Measurements from ENCODE around the gene ERBB2. TPM values are rescaled to one million over a fixed set of nuclear protein-coding genes. Genes with fewer than 3 reads are reported as not detected.

ERBB2 gene
- total RNA-seq, 1 donor from 2014 or later: 86.0 TPM

GRCh38 chr17:39765766-39766165 lies 65.9 kb downstream of the ERBB2 start:
- no peak for DNase-seq (ENCODE audit: low spot score)
- Mint-ChIP-seq H3K4me3 (ENCODE audit: unreplicated experiment) (no peak overlapping the region), H3K27ac (ENCODE audit: unreplicated experiment) (no peak overlapping the region), H3K36me3 (ENCODE audit: low read depth) (no peaks in the 10 kb centered on the region), H3K4me1 (ENCODE audit: low read depth) (peaks cover 11% of the 10 kb centered on the region), H3K27me3 (ENCODE audit: low read depth) (peaks cover 28% of the 10 kb centered on the region), H3K9me3 (ENCODE audit: low read depth) (peaks cover 4% of the 10 kb centered on the region)
- TF ChIP-seq CTCF (IDR thresholded peaks at IDR 0.05): no peak

- H3K36me3 Mint-ChIP-seq (ENCODE audit: low read depth): peaks cover 3% of the 10 kb centered on the region
- peaks cover 36% of the 10 kb centered on the region for H3K27me3 Mint-ChIP-seq (ENCODE audit: low read depth)
Observed at GRCh38 chr17:39767147-39767546, 67.3 kb downstream of the ERBB2 start.

GRCh38 chr17:39769974-39770587 lies 70.2 kb downstream of the ERBB2 start:
- Mint-ChIP-seq H3K4me3 (ENCODE audit: unreplicated experiment) (no peak overlapping the region), H3K36me3 (ENCODE audit: low read depth) (peaks cover 3% of the 10 kb centered on the region), H3K27ac (ENCODE audit: unreplicated experiment) (no peak overlapping the region), H3K4me1 (ENCODE audit: low read depth) (no peaks in the 10 kb centered on the region), H3K27me3 (ENCODE audit: low read depth) (peaks cover 50% of the 10 kb centered on the region), H3K9me3 (ENCODE audit: low read depth) (peaks cover 4% of the 10 kb centered on the region)
- no peak for TF ChIP-seq CTCF (IDR thresholded peaks at IDR 0.05)
- no peak for DNase-seq (ENCODE audit: low spot score)

More at GRCh38 chr17:39767147-39767546, 67.3 kb downstream of the ERBB2 start:
- DNase-seq (ENCODE audit: low spot score): no peak
- TF ChIP-seq CTCF (IDR thresholded peaks at IDR 0.05): no peak
- Mint-ChIP-seq H3K4me3 (ENCODE audit: unreplicated experiment) (no peak overlapping the region), H3K4me1 (ENCODE audit: low read depth) (peaks cover 11% of the 10 kb centered on the region), H3K9me3 (ENCODE audit: low read depth) (peaks cover 4% of the 10 kb centered on the region), H3K27ac (ENCODE audit: unreplicated experiment) (no peak overlapping the region)

- no peaks in the 10 kb centered on the region for H3K4me1 Mint-ChIP-seq (ENCODE audit: low read depth)
Observed at GRCh38 chr17:39772415-39772814, 72.6 kb downstream of the ERBB2 start.

More at GRCh38 chr17:39772415-39772814, 72.6 kb downstream of the ERBB2 start:
- peaks cover 57% of the 10 kb centered on the region for H3K27me3 Mint-ChIP-seq (ENCODE audit: low read depth)
- H3K9me3 Mint-ChIP-seq (ENCODE audit: low read depth): no peaks in the 10 kb centered on the region
- peaks cover 3% of the 10 kb centered on the region for H3K36me3 Mint-ChIP-seq (ENCODE audit: low read depth)
- DNase-seq (ENCODE audit: low spot score): no peak
- no peak overlapping the region for H3K27ac Mint-ChIP-seq (ENCODE audit: unreplicated experiment)
- TF ChIP-seq CTCF (IDR thresholded peaks at IDR 0.05): no peak
- H3K4me3 Mint-ChIP-seq (ENCODE audit: unreplicated experiment): no peak overlapping the region
